ENCODE measurements around the gene CLTA.
"Not testable (repeated sequence)": the region's sequence is repeated elsewhere in the genome, so short reads cannot be mapped to it uniquely, and the experiment has no call there.

Gene CLTA

GRCh38 chr9:36191290-36191645 lies 547 bp downstream of the CLTA start:
- peak; percentile 37 for DNase-seq

GRCh38 chr9:36191686-36192085 lies 965 bp downstream of the CLTA start:
- DNase-seq: no peak

GRCh38 chr9:36192196-36192595 lies 1.5 kb downstream of the CLTA start:
- DNase-seq: no peak

- no peak for DNase-seq
Measured at GRCh38 chr9:36193023-36193422, 2.3 kb downstream of the CLTA start.

- no peak for DNase-seq
Measured at GRCh38 chr9:36194326-36195000, 3.7 kb downstream of the CLTA start.

- DNase-seq: no peak
Measured at GRCh38 chr9:36204906-36205547, 14.3 kb downstream of the CLTA start.

GRCh38 chr9:36207016-36207415 lies 16.3 kb downstream of the CLTA start:
- no peak for DNase-seq

- DNase-seq: no peak
Measured at GRCh38 chr9:36207546-36208012, 16.9 kb downstream of the CLTA start.

GRCh38 chr9:36208521-36209253 lies 18.0 kb downstream of the CLTA start:
- DNase-seq: no peak

- no peak for DNase-seq
Measured at GRCh38 chr9:36210722-36211121, 20.0 kb downstream of the CLTA start.

GRCh38 chr9:36211510-36211909 lies 20.8 kb downstream of the CLTA start:
- DNase-seq: no peak

- DNase-seq: no peak
Measured at GRCh38 chr9:36213387-36213786, 22.7 kb downstream of the CLTA start.

GRCh38 chr9:36213989-36214388 lies 23.3 kb downstream of the CLTA start:
- DNase-seq: no peak

- no peak for DNase-seq
Measured at GRCh38 chr9:36214571-36214970, 23.9 kb downstream of the CLTA start.

- no peak for DNase-seq
Measured at GRCh38 chr9:36217256-36217968, 26.7 kb downstream of the CLTA start.

- no peak for DNase-seq
Measured at GRCh38 chr9:36218011-36218410, 27.3 kb downstream of the CLTA start.

- DNase-seq: no peak
Measured at GRCh38 chr9:36218411-36218901, 27.7 kb downstream of the CLTA start.

- DNase-seq: no peak
Measured at GRCh38 chr9:36221667-36222066, 30.9 kb downstream of the CLTA start.

GRCh38 chr9:36222449-36222848 lies 31.7 kb downstream of the CLTA start:
- no peak for DNase-seq

- no peak for DNase-seq
Measured at GRCh38 chr9:36237230-36237629, 46.5 kb downstream of the CLTA start.

GRCh38 chr9:36239205-36239604 lies 48.5 kb downstream of the CLTA start:
- not testable (repeated sequence) for DNase-seq

GRCh38 chr9:36239675-36240074 lies 49.0 kb downstream of the CLTA start:
- not testable (repeated sequence) for DNase-seq

GRCh38 chr9:36245906-36246305 lies 55.2 kb downstream of the CLTA start:
- DNase-seq: no peak

All from T-helper 9 cell (primary cell).